Mesothelial cell of epicardium (in vitro differentiated cells): Measurements from ENCODE around the gene ASPRV1. TPM values are rescaled to one million over a fixed set of nuclear protein-coding genes. Genes with fewer than 3 reads are reported as not detected.

ENCODE experiments used
- DNase-seq, 2 experiments: peaks; one replicate each; pipeline ENCODE4 v3.0.0; 2021; ENCODE audit warnings: low spot score in 2 of 2; ENCODE audit not compliant: unreplicated experiment in 2 of 2
- H3K27ac Mint-ChIP-seq: 2 replicates; pipeline ENCODE4 v1.8.0; 2021; ENCODE audit warnings: mixed read lengths
- H3K27me3 Mint-ChIP-seq: 2 replicates; pipeline ENCODE4 v1.8.0; 2021; ENCODE audit warnings: low read depth, mixed read lengths
- H3K36me3 Mint-ChIP-seq: 2 replicates; pipeline ENCODE4 v1.8.0; 2021; ENCODE audit warnings: mixed read lengths
- H3K4me1 Mint-ChIP-seq: 2 replicates; pipeline ENCODE4 v1.8.0; 2021; ENCODE audit warnings: mixed read lengths
- H3K4me3 Mint-ChIP-seq: 2 replicates; pipeline ENCODE4 v1.8.0; 2021; ENCODE audit warnings: mild to moderate bottlenecking, moderate library complexity, mixed read lengths
- H3K9me3 Mint-ChIP-seq: 2 replicates; pipeline ENCODE4 v1.8.0; 2021; ENCODE audit warnings: mixed read lengths
- CTCF ChIP-seq: fragments of 200-600 bp; sonication (generic); IDR thresholded peaks from one replicate; pipeline ENCODE4 v1.5.0; 2021; ENCODE audit warnings: antibody characterized with exemption; ENCODE audit not compliant: unreplicated experiment
- total RNA-seq: library from RNA; stranded (reverse); gene quantifications from 3 replicates; pipeline ENCODE4 v1.2.1, GENCODE V29; 2021

ASPRV1 gene
- total RNA-seq, 1 donor from 2014 or later = 3.6 TPM

GRCh38 chr2:69998761-69999160, 37.3 kb upstream of the ASPRV1 start:
- no peak for DNase-seq
- peak overlapping the region; percentile 25 for H3K27ac Mint-ChIP-seq
- no peak overlapping the region for H3K4me3 Mint-ChIP-seq
- no peaks in the 10 kb centered on the region for H3K27me3 Mint-ChIP-seq
- peaks cover 13% of the 10 kb centered on the region for H3K36me3 Mint-ChIP-seq
- TF ChIP-seq CTCF = no peak
- H3K9me3 Mint-ChIP-seq = no peaks in the 10 kb centered on the region
- H3K4me1 Mint-ChIP-seq = peaks cover 3% of the 10 kb centered on the region

- no peak for TF ChIP-seq CTCF
Observed at GRCh38 chr2:69997015-69997830, 35.8 kb upstream of the ASPRV1 start.

GRCh38 chr2:69995511-69995910, 34.1 kb upstream of the ASPRV1 start:
- no peak for TF ChIP-seq CTCF
- Mint-ChIP-seq H3K27ac (no peak overlapping the region), H3K4me1 (peaks cover 2% of the 10 kb centered on the region), H3K36me3 (peaks cover 23% of the 10 kb centered on the region), H3K4me3 (no peak overlapping the region), H3K9me3 (no peaks in the 10 kb centered on the region), H3K27me3 (no peaks in the 10 kb centered on the region)
- peak in 1 of 2 experiments; percentile 7 for DNase-seq

More at GRCh38 chr2:69997015-69997830, 35.8 kb upstream of the ASPRV1 start:
- no peak overlapping the region for H3K27ac Mint-ChIP-seq
- no peaks in the 10 kb centered on the region for H3K9me3 Mint-ChIP-seq
- no peak overlapping the region for H3K4me3 Mint-ChIP-seq
- DNase-seq = peak in 1 of 2 experiments; percentile 26
- peaks cover 15% of the 10 kb centered on the region for H3K36me3 Mint-ChIP-seq
- H3K4me1 Mint-ChIP-seq = peaks cover 2% of the 10 kb centered on the region
- no peaks in the 10 kb centered on the region for H3K27me3 Mint-ChIP-seq

- Mint-ChIP-seq H3K27ac (no peak overlapping the region), H3K4me3 (no peak overlapping the region), H3K27me3 (no peaks in the 10 kb centered on the region), H3K36me3 (peaks cover 23% of the 10 kb centered on the region), H3K4me1 (peaks cover 2% of the 10 kb centered on the region), H3K9me3 (no peaks in the 10 kb centered on the region)
- TF ChIP-seq CTCF = no peak
- no peak for DNase-seq
Observed at GRCh38 chr2:69994166-69994565, 32.7 kb upstream of the ASPRV1 start.

- H3K9me3 Mint-ChIP-seq = no peaks in the 10 kb centered on the region
- DNase-seq = no peak
- no peak for TF ChIP-seq CTCF
Observed at GRCh38 chr2:69993708-69994107, 32.3 kb upstream of the ASPRV1 start.

More at GRCh38 chr2:69993708-69994107, 32.3 kb upstream of the ASPRV1 start:
- no peaks in the 10 kb centered on the region for H3K27me3 Mint-ChIP-seq
- no peak overlapping the region for H3K27ac Mint-ChIP-seq
- H3K36me3 Mint-ChIP-seq = peaks cover 23% of the 10 kb centered on the region
- H3K4me3 Mint-ChIP-seq = no peak overlapping the region
- H3K4me1 Mint-ChIP-seq = peaks cover 2% of the 10 kb centered on the region
